BLaER1 treated with 17β-estradiol and CSF1 and Interleukin-3, amounts not matched to agents 10 nM and 100 nM (cell line): ENCODE measurements around the gene EVX2.

Experiments
- H3K27ac ChIP-seq, 11 experiments: shearing (Covaris generic); formaldehyde crosslinking; 2 replicates each; pipeline ENCODE4 v1.8.1; 2022
- H3K27me3 ChIP-seq, 11 experiments: shearing (Covaris generic); formaldehyde crosslinking; 2 replicates each; pipeline ENCODE4 v1.8.1; 2022
- H3K36me3 ChIP-seq, 11 experiments: shearing (Covaris generic); formaldehyde crosslinking; 2 replicates each; pipeline ENCODE4 v1.8.1; 2022
- H3K4me1 ChIP-seq, 10 experiments: shearing (Covaris generic); formaldehyde crosslinking; 2 replicates each; pipeline ENCODE4 v1.8.1; 2022
- H3K4me2 ChIP-seq, 11 experiments: shearing (Covaris generic); formaldehyde crosslinking; 2 replicates each; pipeline ENCODE4 v1.8.1; 2022
- H3K4me3 ChIP-seq, 10 experiments: shearing (Covaris generic); formaldehyde crosslinking; 2 replicates each; pipeline ENCODE4 v1.8.1; 2022
- H3K9ac ChIP-seq, 11 experiments: shearing (Covaris generic); formaldehyde crosslinking; 2 replicates each; pipeline ENCODE4 v1.8.1; 2022
- H3K9me3 ChIP-seq, 11 experiments: shearing (Covaris generic); formaldehyde crosslinking; replicated peaks in 1 of 11; 2 replicates each; pipeline ENCODE4 v1.8.1; 2022
- H4K20me1 ChIP-seq, 11 experiments: shearing (Covaris generic); formaldehyde crosslinking; 2 replicates each; pipeline ENCODE4 v1.8.1; 2022
- Cebpa-rat ChIP-seq, 11 experiments: shearing (Covaris generic); IDR thresholded peaks; 2 replicates each; pipeline ENCODE4 v1.8.1; 2022

Gene EVX2

DNA sequence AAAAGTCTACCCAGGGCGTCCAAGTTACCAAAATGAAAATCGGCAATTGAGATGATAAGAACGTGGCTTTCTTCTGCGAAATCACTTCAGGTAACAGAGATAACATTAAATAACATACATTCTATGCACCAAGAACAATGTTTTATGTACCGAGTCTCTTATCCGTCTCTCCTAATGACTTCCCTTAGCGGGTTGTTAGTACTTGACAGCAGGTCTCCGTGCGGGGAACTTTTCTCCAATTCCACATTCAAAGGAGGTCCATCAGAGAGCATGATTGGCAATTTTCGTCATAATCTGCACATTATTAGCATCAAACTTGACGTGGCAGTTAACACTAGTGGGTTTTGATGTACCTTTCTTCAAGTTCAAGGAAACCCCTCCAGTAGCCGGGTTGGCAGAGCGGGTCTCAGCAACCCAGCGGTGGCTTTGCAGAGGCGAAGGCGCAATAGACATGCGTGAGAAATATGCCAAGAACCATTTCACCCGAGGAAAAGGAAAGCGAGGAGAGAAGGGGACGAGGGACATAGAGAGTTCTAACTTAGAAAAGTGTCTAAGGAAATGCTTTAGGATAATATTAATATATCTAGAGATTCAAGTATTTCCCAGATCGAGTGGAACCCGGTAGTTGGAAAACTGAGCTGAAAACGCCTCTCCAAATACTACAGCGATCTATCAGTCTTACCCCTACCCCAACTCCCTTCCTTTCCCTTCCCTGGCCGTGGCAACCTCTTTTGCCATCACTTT is 5.0 kb downstream of the EVX2 start:
- no peak overlapping the region for H3K27ac ChIP-seq
- H3K4me1 ChIP-seq, result peaks cover 0 to 9% (median 3%) of the 10 kb centered on the region in 10 experiments; a peak in 7 of 20 replicates
- peaks cover 99 to 100% (median 100%) of the 10 kb centered on the region in 11 experiments for H3K27me3 ChIP-seq
- peak overlapping the region in 3 of 10 experiments; percentile 18 to 34 (median 22); a peak in 3 of 20 replicates for H3K4me3 ChIP-seq
- H3K9ac ChIP-seq, result no peak overlapping the region
- peaks cover 0 to 62% (median 27%) of the 10 kb centered on the region in 11 experiments; a peak in 16 of 22 replicates for H4K20me1 ChIP-seq
- peak overlapping the region in 2 of 11 experiments; percentile 42 to 68; a peak in 3 of 22 replicates for H3K4me2 ChIP-seq
- no peak for TF ChIP-seq Cebpa-rat (IDR thresholded peaks at IDR 0.05)
- H3K36me3 ChIP-seq, result peaks cover 0 to 4% (median 0%) of the 10 kb centered on the region in 11 experiments; a peak in 1 of 22 replicates
- H3K9me3 ChIP-seq, result peaks cover 44 to 69% (median 53%) of the 10 kb centered on the region in 11 experiments

DNA sequence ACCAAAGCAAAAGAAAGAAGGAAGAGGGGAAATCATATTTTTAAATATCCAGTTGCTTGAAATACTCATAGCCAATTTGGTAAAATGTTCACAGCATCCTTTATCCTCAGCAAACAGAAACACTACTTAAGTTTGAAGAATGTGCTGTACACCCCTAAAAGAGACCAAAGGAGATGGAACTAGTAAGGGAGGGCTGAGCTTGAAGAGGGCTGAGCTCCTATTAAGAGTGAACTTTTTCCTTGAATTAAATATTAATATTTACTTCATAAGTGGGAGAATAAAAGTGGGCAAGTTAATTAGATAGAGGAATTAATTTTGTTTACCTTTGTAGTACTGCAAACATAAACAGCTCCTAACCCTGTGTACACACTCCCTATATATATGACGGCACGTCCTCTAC is 7.0 kb downstream of the EVX2 start:
- Histone ChIP-seq H4K20me1 (peaks cover 0 to 66% (median 27%) of the 10 kb centered on the region in 11 experiments; a peak in 14 of 22 replicates), H3K9me3 (peaks cover 27 to 60% (median 42%) of the 10 kb centered on the region in 11 experiments), H3K4me2 (no peak overlapping the region), H3K27me3 (peaks cover 99 to 100% (median 100%) of the 10 kb centered on the region in 11 experiments), H3K36me3 (no peaks in the 10 kb centered on the region), H3K9ac (no peak overlapping the region), H3K27ac (no peak overlapping the region), H3K4me1 (peaks cover 0 to 9% (median 3%) of the 10 kb centered on the region in 10 experiments; a peak in 7 of 20 replicates), H3K4me3 (no peak overlapping the region)
- no peak for TF ChIP-seq Cebpa-rat (IDR thresholded peaks at IDR 0.05)

DNA sequence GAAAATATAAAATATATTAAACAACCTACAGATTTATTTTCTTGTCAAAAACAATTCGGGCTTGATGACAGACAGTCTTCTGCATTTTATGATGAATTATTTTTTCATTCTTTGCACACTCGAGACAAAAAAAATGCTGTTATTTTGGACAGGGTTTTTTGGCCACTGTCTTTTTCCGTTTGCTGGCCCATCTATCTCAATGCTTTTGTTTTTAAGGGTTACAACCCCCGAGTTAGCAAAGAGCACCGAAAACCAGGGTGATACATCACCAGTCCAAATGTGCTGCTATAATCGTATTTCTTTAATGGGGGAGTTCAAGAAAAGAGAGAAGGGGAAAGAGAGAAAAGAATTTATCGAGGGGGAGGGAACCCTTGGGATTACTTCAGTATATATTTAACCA is 7.7 kb downstream of the EVX2 start:
- no peaks in the 10 kb centered on the region for H3K36me3 ChIP-seq
- TF ChIP-seq Cebpa-rat (IDR thresholded peaks at IDR 0.05), result no peak
- peaks cover 23 to 59% (median 38%) of the 10 kb centered on the region in 11 experiments for H3K9me3 ChIP-seq
- no peak overlapping the region for H3K27ac ChIP-seq
- H3K4me3 ChIP-seq, result no peak overlapping the region
- H3K9ac ChIP-seq, result no peak overlapping the region
- H3K4me2 ChIP-seq, result no peak overlapping the region
- H4K20me1 ChIP-seq, result peaks cover 0 to 69% (median 33%) of the 10 kb centered on the region in 11 experiments; a peak in 14 of 22 replicates
- H3K27me3 ChIP-seq, result peaks cover 99 to 100% (median 100%) of the 10 kb centered on the region in 11 experiments
- peaks cover 0 to 9% (median 3%) of the 10 kb centered on the region in 10 experiments; a peak in 7 of 20 replicates for H3K4me1 ChIP-seq

DNA sequence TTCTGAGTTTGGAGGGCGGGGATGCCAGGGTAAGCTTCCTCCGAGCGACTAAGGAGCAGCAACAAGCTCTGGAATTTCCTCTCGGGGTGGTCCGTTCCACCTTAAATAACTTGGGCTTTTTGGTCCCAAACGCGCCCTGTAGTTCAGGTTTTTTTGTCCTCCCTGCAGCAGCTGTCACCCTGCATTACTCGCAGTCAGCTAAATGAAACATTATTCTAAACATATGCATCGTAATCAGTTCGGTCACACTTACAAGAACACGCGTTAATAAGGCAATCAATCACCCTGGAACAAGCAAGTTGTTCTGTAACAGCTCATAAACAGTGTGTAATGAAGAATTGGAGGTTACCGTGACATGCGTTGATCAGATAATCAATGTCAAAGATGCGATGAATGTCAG is 8.3 kb downstream of the EVX2 start:
- Histone ChIP-seq H3K27ac (no peak overlapping the region), H3K36me3 (no peaks in the 10 kb centered on the region), H3K27me3 (peaks cover 99 to 100% (median 100%) of the 10 kb centered on the region in 11 experiments), H4K20me1 (peaks cover 0 to 69% (median 33%) of the 10 kb centered on the region in 11 experiments; a peak in 14 of 22 replicates), H3K4me3 (no peak overlapping the region), H3K9ac (no peak overlapping the region), H3K4me2 (no peak overlapping the region), H3K9me3 (peaks cover 17 to 54% (median 32%) of the 10 kb centered on the region in 11 experiments), H3K4me1 (peaks cover 0 to 9% (median 3%) of the 10 kb centered on the region in 10 experiments; a peak in 7 of 20 replicates)
- TF ChIP-seq Cebpa-rat (IDR thresholded peaks at IDR 0.05), result no peak

DNA sequence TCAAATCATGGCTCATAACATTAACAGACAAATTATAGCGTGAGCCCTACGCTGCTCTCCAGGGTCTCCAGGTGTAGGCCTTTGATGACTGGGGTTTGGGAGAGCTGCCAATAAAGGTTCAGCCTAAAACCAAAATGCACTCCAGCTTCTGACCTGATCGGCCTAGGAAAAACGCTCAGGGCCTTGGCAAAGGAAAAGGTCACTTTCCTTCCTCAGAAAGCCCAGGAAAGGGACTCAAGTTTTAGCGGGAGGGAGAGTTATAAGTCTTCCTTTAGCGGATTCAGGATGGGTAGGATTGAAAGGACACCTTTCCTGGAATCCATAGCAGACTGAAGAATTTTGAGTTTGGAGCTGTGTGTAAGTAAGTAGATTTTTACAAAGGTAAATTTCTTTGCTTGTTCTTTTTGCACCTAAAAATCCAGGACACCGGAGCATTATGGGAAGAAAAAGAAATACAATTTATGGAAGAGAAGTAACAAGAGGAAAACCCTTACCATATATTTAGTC is 8.8 kb downstream of the EVX2 start:
- H3K27ac ChIP-seq, result no peak overlapping the region
- H3K4me1 ChIP-seq, result peaks cover 0 to 9% (median 3%) of the 10 kb centered on the region in 10 experiments; a peak in 7 of 20 replicates
- no peak for TF ChIP-seq Cebpa-rat (IDR thresholded peaks at IDR 0.05)
- no peak overlapping the region for H3K9ac ChIP-seq
- no peak overlapping the region for H3K4me2 ChIP-seq
- H3K9me3 ChIP-seq, result peaks cover 14 to 49% (median 27%) of the 10 kb centered on the region in 11 experiments; a peak in 17 of 22 replicates
- H3K4me3 ChIP-seq, result no peak overlapping the region
- no peaks in the 10 kb centered on the region for H3K36me3 ChIP-seq
- peaks cover 99 to 100% (median 100%) of the 10 kb centered on the region in 11 experiments for H3K27me3 ChIP-seq
- peaks cover 0 to 69% (median 33%) of the 10 kb centered on the region in 11 experiments; a peak in 14 of 22 replicates for H4K20me1 ChIP-seq

DNA sequence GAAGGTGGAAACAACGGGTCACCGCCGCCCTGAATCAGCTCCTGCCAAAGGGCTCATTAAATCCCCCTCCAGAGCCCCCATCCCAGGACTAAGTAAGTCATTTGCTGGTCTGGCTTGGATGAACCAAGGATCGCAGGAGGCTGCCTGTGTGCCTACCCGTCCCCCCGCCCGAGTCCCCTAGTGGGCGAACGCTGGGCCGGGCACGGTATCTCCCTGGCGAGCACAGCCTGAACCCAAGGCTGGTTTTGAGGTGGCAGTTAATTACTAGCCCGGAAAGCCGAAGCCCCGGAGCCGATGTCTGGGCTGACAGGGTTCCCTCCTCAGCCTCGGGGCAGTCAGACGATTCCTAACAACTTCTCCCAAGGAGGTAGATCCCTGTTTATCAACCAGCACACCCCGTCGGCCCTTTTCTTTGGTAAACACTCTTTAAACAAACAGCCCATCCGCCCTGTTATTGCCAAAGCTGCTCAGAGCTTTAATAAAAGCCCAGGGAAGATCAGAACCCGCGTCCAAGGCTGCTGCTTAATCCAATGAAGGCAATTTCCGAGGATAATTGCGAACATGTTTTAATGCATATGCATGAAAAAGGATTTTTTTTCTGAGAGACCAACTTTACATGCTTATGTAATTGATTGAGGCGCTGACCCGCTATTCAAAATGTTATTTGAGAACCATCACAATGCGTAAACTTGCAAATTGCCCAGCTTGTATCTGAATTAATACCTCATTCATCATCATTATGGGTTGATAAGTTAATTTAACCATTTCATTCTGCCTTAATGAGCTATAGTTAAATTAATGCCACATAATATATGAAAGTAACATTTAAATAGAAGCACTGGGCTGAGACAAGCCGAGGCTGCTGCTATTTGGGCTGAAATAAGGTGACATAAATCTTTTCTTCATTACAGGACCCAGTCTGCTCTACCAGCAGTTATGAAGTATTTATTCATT is 10.5 kb downstream of the EVX2 start:
- H3K27me3 ChIP-seq, result peaks cover 96 to 100% (median 100%) of the 10 kb centered on the region in 11 experiments

DNA sequence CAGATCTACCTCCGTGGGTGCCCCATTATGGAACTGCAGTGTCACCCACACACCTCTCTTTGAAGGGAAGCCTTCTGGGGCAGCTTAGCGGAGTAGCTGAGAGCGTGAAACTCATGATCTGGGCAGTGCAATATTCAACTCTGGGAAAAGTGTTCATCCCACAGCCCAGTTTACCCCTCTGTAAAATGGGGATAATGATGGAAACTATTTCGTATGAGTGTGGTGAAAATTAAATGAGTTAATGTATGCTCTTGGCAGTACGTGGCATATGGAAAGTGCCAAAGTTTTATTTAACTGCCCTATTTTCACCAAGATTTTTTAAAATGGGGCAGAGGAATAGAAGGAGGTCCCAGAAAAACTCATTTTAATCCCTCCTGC is 11.5 kb downstream of the EVX2 start:
- peaks cover 23 to 50% (median 35%) of the 10 kb centered on the region in 11 experiments for H3K9me3 ChIP-seq
- H3K4me1 ChIP-seq, result no peaks in the 10 kb centered on the region
- H3K27me3 ChIP-seq, result peaks cover 98 to 100% (median 100%) of the 10 kb centered on the region in 11 experiments

More for the DNA sequence above, 10.5 kb downstream of the EVX2 start:
- Histone ChIP-seq H3K4me2 (no peak overlapping the region), H3K9ac (no peak overlapping the region), H3K27ac (no peak overlapping the region), H3K36me3 (no peaks in the 10 kb centered on the region), H3K4me3 (no peak overlapping the region), H3K9me3 (peaks cover 13 to 41% (median 25%) of the 10 kb centered on the region in 11 experiments), H4K20me1 (peaks cover 0 to 54% (median 23%) of the 10 kb centered on the region in 11 experiments; a peak in 14 of 22 replicates), H3K4me1 (no peaks in the 10 kb centered on the region)
- no peak for TF ChIP-seq Cebpa-rat (IDR thresholded peaks at IDR 0.05)

More for the DNA sequence above, 11.5 kb downstream of the EVX2 start:
- H3K27ac ChIP-seq, result no peak overlapping the region
- H3K9ac ChIP-seq, result no peak overlapping the region
- peaks cover 0 to 50% (median 23%) of the 10 kb centered on the region in 11 experiments; a peak in 14 of 22 replicates for H4K20me1 ChIP-seq
- no peaks in the 10 kb centered on the region for H3K36me3 ChIP-seq
- no peak for TF ChIP-seq Cebpa-rat (IDR thresholded peaks at IDR 0.05)
- H3K4me2 ChIP-seq, result no peak overlapping the region
- no peak overlapping the region for H3K4me3 ChIP-seq
